ENCODE results near the gene ASH1L.

GRCh38 chr1:155420788-155421187 lies 141.8 kb downstream of the ASH1L start:
- TF ChIP-seq POLR2AphosphoS5 (IDR thresholded peaks at IDR 0.05; ENCODE audit: low read depth) (no peak), CTCF (IDR thresholded peaks at IDR 0.05; ENCODE audit: insufficient read depth, low read length) (no peak)
